ENCODE measurements around the gene VPS26C.

Gene VPS26C

GRCh38 chr21:37270576-37271365 lies 3.6 kb upstream of the VPS26C start:
- Histone ChIP-seq H3K4me2 (ENCODE audit: low read depth, low read length) (no peak overlapping the region), H3K36me3 (replicated peaks; ENCODE audit: insufficient read depth, low read length) (no peaks in the 10 kb centered on the region), H4K20me1 (ENCODE audit: insufficient read depth, low read length) (no peaks in the 10 kb centered on the region), H3F3A (ENCODE audit: insufficient read depth, low read length) (peaks cover 31% of the 10 kb centered on the region), H2AFZ (ENCODE audit: low read length) (no peak overlapping the region), H3K27me3 (replicated peaks; ENCODE audit: insufficient read depth, low read length) (no peaks in the 10 kb centered on the region), H3K4me3 (ENCODE audit: low read length) (no peak overlapping the region), H3K4me1 (ENCODE audit: low read length) (peaks cover 25% of the 10 kb centered on the region), H3K27ac (ENCODE audit: low read length) (no peak overlapping the region), H3K79me2 (ENCODE audit: low read length) (peaks cover 15% of the 10 kb centered on the region), H3K9me3 (replicated peaks; ENCODE audit: insufficient read depth, low read length) (no peaks in the 10 kb centered on the region), H3K9ac (ENCODE audit: low read length) (no peak overlapping the region), H3K9me2 (replicated peaks; ENCODE audit: insufficient read depth, low read length) (no peaks in the 10 kb centered on the region)
- DNase-seq: no peak
- TF ChIP-seq CTCF (IDR thresholded peaks at IDR 0.05; ENCODE audit: low read length) (no peak), EZH2phosphoT487 (IDR thresholded peaks at IDR 0.05; ENCODE audit: low read length) (no peak), EZH2 (optimal IDR thresholded peaks at IDR 0.05; ENCODE audit: low read depth, low read length) (no peak)

GRCh38 chr21:37269481-37269880 lies 2.3 kb upstream of the VPS26C start:
- H3K36me3 ChIP-seq (replicated peaks; ENCODE audit: insufficient read depth, low read length): no peaks in the 10 kb centered on the region
- peaks cover 23% of the 10 kb centered on the region for H3K4me1 ChIP-seq (ENCODE audit: low read length)
- H3K9ac ChIP-seq (ENCODE audit: low read length): no peak overlapping the region
- no peak overlapping the region for H3K4me2 ChIP-seq (ENCODE audit: low read depth, low read length)
- no peak overlapping the region for H3K27ac ChIP-seq (ENCODE audit: low read length)
- no peaks in the 10 kb centered on the region for H3K9me2 ChIP-seq (replicated peaks; ENCODE audit: insufficient read depth, low read length)
- no peaks in the 10 kb centered on the region for H3K27me3 ChIP-seq (replicated peaks; ENCODE audit: insufficient read depth, low read length)
- H3K79me2 ChIP-seq (ENCODE audit: low read length): peaks cover 28% of the 10 kb centered on the region
- H4K20me1 ChIP-seq (ENCODE audit: insufficient read depth, low read length): no peaks in the 10 kb centered on the region
- no peak for DNase-seq
- TF ChIP-seq CTCF (IDR thresholded peaks at IDR 0.05; ENCODE audit: low read length): no peak
- TF ChIP-seq EZH2 (optimal IDR thresholded peaks at IDR 0.05; ENCODE audit: low read depth, low read length): no peak
- TF ChIP-seq EZH2phosphoT487 (IDR thresholded peaks at IDR 0.05; ENCODE audit: low read length): no peak
- H3K4me3 ChIP-seq (ENCODE audit: low read length): no peak overlapping the region
- no peak overlapping the region for H2AFZ ChIP-seq (ENCODE audit: low read length)
- no peaks in the 10 kb centered on the region for H3K9me3 ChIP-seq (replicated peaks; ENCODE audit: insufficient read depth, low read length)
- H3F3A ChIP-seq (ENCODE audit: insufficient read depth, low read length): peaks cover 30% of the 10 kb centered on the region

GRCh38 chr21:37268186-37268503 lies 1.0 kb upstream of the VPS26C start:
- Histone ChIP-seq H2AFZ (ENCODE audit: low read length) (peak overlapping the region; percentile 89), H3K27me3 (replicated peaks; ENCODE audit: insufficient read depth, low read length) (no peaks in the 10 kb centered on the region)

More at GRCh38 chr21:37268186-37268503, 1.0 kb upstream of the VPS26C start:
- Histone ChIP-seq H3K36me3 (replicated peaks; ENCODE audit: insufficient read depth, low read length) (no peaks in the 10 kb centered on the region), H3K4me2 (ENCODE audit: low read depth, low read length) (peak overlapping the region; percentile 75), H3K79me2 (ENCODE audit: low read length) (peaks cover 41% of the 10 kb centered on the region), H3F3A (ENCODE audit: insufficient read depth, low read length) (peaks cover 17% of the 10 kb centered on the region), H3K27ac (ENCODE audit: low read length) (peak overlapping the region; percentile 95), H3K9me3 (replicated peaks; ENCODE audit: insufficient read depth, low read length) (no peaks in the 10 kb centered on the region), H3K4me1 (ENCODE audit: low read length) (peaks cover 11% of the 10 kb centered on the region), H4K20me1 (ENCODE audit: insufficient read depth, low read length) (no peaks in the 10 kb centered on the region), H3K4me3 (ENCODE audit: low read length) (peak overlapping the region; percentile 85), H3K9me2 (replicated peaks; ENCODE audit: insufficient read depth, low read length) (no peaks in the 10 kb centered on the region), H3K9ac (ENCODE audit: low read length) (peak overlapping the region; percentile 95)
- DNase-seq: no peak
- TF ChIP-seq EZH2phosphoT487 (IDR thresholded peaks at IDR 0.05; ENCODE audit: low read length): no peak
- no peak for TF ChIP-seq EZH2 (optimal IDR thresholded peaks at IDR 0.05; ENCODE audit: low read depth, low read length)
- TF ChIP-seq CTCF (IDR thresholded peaks at IDR 0.05; ENCODE audit: low read length): no peak
